GM12865 (cell line): ENCODE results near the gene RTL10.

Experiments
- DNase-seq: peaks from one replicate; pipeline ENCODE4 v3.0.0; 2010; ENCODE audit warnings: low read depth
- H3K4me3 ChIP-seq: 2 replicates; pipeline ENCODE4 v1.5.1; 2011; ENCODE audit warnings: mild to moderate bottlenecking, low read depth, low read length, control low read depth
- CTCF ChIP-seq: IDR thresholded peaks from 2 replicates; pipeline ENCODE4 v1.5.1; 2011; ENCODE audit warnings: low read length, control low read depth, low read depth, inconsistent platforms; ENCODE audit not compliant: insufficient read depth; ENCODE audit errors: missing control alignments

RTL10 gene

GRCh38 chr22:19888131-19888746, 33.6 kb upstream of the RTL10 start:
- no peak overlapping the region for H3K4me3 ChIP-seq
- no peak for DNase-seq
- no peak for TF ChIP-seq CTCF

- H3K4me3 ChIP-seq = no peak overlapping the region
- DNase-seq = no peak
- TF ChIP-seq CTCF = no peak
These were observed 32.7 kb upstream of the RTL10 start for GRCh38 chr22:19887256-19887985.

GRCh38 chr22:19886605-19887255, 32.1 kb upstream of the RTL10 start:
- no peak overlapping the region for H3K4me3 ChIP-seq
- DNase-seq = no peak
- no peak for TF ChIP-seq CTCF

- no peak for DNase-seq
- no peak overlapping the region for H3K4me3 ChIP-seq
- TF ChIP-seq CTCF = no peak
These were observed 31.3 kb upstream of the RTL10 start for GRCh38 chr22:19885841-19886592.

- H3K4me3 ChIP-seq = no peak overlapping the region
- DNase-seq = no peak
- TF ChIP-seq CTCF = no peak
These were observed 30.5 kb upstream of the RTL10 start for GRCh38 chr22:19884954-19885751.
